Tibial artery (tissue), 4 donors: ENCODE measurements around the gene SHOC2.

Source experiments
- DNase-seq, 2 donors: peaks; one replicate each; pipeline ENCODE4 v3.0.0-alpha.2; 2019
- H3K27ac ChIP-seq, 2 donors: fragments of 200-600 bp; sonication (generic) in 1 of 2; 1 replicate in 1 of 2; 2 replicates in 1 of 2; pipeline ENCODE4 v1.5.1; 2018 to 2019; ENCODE audit warnings: mild to moderate bottlenecking in 1 of 2
- H3K27me3 ChIP-seq, 2 donors: fragments of 200-600 bp; sonication (generic) in 1 of 2; one replicate each; pipeline versions ENCODE4 v1.5.1 to v1.6.0; 2016 to 2019
- H3K36me3 ChIP-seq, 3 donors: fragments of 200-600 bp; sonication (generic) in 2 of 3; one replicate each; pipeline ENCODE4 v1.5.1; 2016 to 2019; ENCODE audit warnings: mild to moderate bottlenecking in 2 of 3
- H3K4me1 ChIP-seq, 4 donors: fragments of 200-600 bp; sonication (generic) in 2 of 4; 1 replicate in 3 of 4; 2 replicates in 1 of 4; pipeline ENCODE4 v1.5.1; 2016 to 2019
- H3K4me3 ChIP-seq, 2 donors: fragments of 200-600 bp; sonication (generic) in 1 of 2; 1 replicate in 1 of 2; 2 replicates in 1 of 2; pipeline ENCODE4 v1.5.1; 2018 to 2019; ENCODE audit warnings: mild to moderate bottlenecking in 2 of 2
- H3K9me3 ChIP-seq, 3 donors: fragments of 200-600 bp; sonication (generic) in 1 of 3; one replicate each; pipeline ENCODE4 v1.5.1; 2016 to 2019
- intact Hi-C: fragments of 100-400 bp; cut with DNase I; formaldehyde crosslinking; loops from one replicate; pipeline ENCODE4 v1.15.0; 2023; ENCODE audit warnings: low total_unique reads
- TF ChIP-seq, protein P1 (sequence below), 2 experiments: fragments of 200-600 bp in 1 of 2; fragments of 450-650 bp in 1 of 2; IDR thresholded peaks; one replicate each; pipeline ENCODE4 v1.5.1; 2017 to 2019; ENCODE audit warnings: antibody characterized with exemption in 2 of 2, mild to moderate bottlenecking in 1 of 2, moderate library complexity in 1 of 2

SHOC2 gene

DNA sequence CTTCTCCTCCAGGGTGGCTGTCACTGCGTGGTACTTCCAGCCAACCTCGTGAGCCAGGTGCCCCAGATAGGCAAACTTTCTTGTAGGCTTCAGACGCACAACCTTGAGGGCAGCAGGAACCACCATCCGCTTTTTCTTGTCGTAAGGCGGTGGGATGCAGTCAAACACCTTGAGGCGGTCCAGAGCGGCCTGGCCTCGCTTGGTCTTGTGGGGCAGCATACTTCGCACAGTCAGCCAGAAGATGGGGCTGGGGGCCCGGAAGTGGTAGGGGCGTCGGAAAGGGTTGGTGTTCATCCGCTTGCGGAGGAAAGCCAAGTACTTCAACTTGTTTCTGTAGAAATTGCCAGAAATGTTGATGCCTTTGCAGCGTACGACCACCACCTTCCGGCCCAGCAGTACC lies 17.4 kb downstream of the SHOC2 start:
- no peak for DNase-seq
- Histone ChIP-seq H3K9me3 (no peaks in the 10 kb centered on the region), H3K27ac (no peak overlapping the region), H3K4me1 (peaks cover 0 to 33% (median 5%) of the 10 kb centered on the region in 4 donors), H3K4me3 (no peak overlapping the region), H3K27me3 (no peaks in the 10 kb centered on the region), H3K36me3 (peaks cover 0 to 7% (median 5%) of the 10 kb centered on the region in 3 donors)
- intact Hi-C loops = no loop called here
- TF ChIP-seq, protein P1, sequence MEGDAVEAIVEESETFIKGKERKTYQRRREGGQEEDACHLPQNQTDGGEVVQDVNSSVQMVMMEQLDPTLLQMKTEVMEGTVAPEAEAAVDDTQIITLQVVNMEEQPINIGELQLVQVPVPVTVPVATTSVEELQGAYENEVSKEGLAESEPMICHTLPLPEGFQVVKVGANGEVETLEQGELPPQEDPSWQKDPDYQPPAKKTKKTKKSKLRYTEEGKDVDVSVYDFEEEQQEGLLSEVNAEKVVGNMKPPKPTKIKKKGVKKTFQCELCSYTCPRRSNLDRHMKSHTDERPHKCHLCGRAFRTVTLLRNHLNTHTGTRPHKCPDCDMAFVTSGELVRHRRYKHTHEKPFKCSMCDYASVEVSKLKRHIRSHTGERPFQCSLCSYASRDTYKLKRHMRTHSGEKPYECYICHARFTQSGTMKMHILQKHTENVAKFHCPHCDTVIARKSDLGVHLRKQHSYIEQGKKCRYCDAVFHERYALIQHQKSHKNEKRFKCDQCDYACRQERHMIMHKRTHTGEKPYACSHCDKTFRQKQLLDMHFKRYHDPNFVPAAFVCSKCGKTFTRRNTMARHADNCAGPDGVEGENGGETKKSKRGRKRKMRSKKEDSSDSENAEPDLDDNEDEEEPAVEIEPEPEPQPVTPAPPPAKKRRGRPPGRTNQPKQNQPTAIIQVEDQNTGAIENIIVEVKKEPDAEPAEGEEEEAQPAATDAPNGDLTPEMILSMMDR (IDR thresholded peaks at IDR 0.05) = no peak

DNA sequence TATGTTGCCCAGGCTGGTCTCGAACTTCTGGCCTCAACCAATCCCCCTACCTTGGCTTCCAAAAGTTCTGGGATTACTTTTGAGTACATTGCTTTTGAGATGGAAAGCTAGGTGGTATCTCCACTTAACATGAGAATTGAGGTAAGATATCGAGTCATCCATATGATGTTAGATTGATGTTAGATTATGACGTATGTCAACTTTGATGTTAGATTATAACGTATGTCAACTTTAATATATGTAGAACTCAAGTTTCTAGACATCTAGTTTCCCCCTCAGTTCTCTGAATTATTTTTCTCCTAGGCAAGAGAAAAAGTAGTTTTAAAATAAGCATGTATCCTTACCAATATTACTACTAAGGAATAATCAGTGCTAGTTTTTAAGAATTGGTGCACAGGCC lies 20.0 kb downstream of the SHOC2 start:
- Histone ChIP-seq H3K9me3 (no peaks in the 10 kb centered on the region), H3K27me3 (no peaks in the 10 kb centered on the region), H3K4me1 (peaks cover 0 to 19% (median 1%) of the 10 kb centered on the region in 4 donors), H3K4me3 (no peak overlapping the region), H3K36me3 (peaks cover 5 to 14% (median 5%) of the 10 kb centered on the region in 3 donors), H3K27ac (no peak overlapping the region)
- TF ChIP-seq, protein P1 (IDR thresholded peaks at IDR 0.05) = no peak
- no peak for DNase-seq
- intact Hi-C loops = no loop called here

DNA sequence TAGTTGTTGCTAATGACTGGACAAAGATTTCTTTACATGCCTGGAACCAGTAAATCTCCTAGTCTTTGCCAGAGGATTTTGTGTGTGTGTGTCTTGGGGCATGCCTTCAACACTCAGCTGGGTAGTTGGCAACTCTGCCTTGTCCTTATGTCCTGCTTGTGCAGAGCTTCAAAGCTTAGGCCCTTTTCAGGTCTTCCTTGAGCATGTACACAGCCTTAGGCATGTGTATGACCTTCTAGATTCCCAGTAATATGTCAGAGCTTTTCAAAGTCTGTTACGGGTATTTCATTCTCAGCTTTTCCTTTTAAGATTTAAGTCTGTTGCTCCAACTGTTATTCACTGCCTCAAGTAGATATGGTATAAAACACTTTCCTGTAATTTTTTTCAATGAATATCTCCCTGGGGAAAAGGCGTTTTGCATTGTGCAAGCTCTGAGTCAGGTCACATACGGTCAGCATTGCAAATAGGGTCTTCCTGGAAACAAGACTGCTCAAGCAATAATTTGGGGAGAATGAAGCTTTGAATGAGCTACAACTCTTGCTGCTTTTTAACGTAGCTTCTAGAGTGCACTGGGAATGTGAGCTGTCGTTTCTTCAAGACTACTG lies 25.5 kb downstream of the SHOC2 start:
- no peak for DNase-seq
- no peak overlapping the region for H3K4me3 ChIP-seq
- intact Hi-C loops = no loop called here
- no peaks in the 10 kb centered on the region for H3K9me3 ChIP-seq
- no peaks in the 10 kb centered on the region for H3K27me3 ChIP-seq
- TF ChIP-seq, protein P1 (IDR thresholded peaks at IDR 0.05) = no peak
- H3K4me1 ChIP-seq = peaks cover 0 to 18% (median 6%) of the 10 kb centered on the region in 4 donors
- no peak overlapping the region for H3K27ac ChIP-seq
- peaks cover 5 to 14% (median 5%) of the 10 kb centered on the region in 3 donors for H3K36me3 ChIP-seq

- H3K4me1 ChIP-seq = peaks cover 0 to 18% (median 6%) of the 10 kb centered on the region in 4 donors
- H3K27ac ChIP-seq = no peak overlapping the region
- H3K36me3 ChIP-seq = peaks cover under 1 to 8% (median 5%) of the 10 kb centered on the region in 3 donors
- DNase-seq = no peak
- no peak overlapping the region for H3K4me3 ChIP-seq
- H3K27me3 ChIP-seq = no peaks in the 10 kb centered on the region
- intact Hi-C loops = no loop called here
- TF ChIP-seq, protein P1 (IDR thresholded peaks at IDR 0.05) = no peak
- H3K9me3 ChIP-seq = no peaks in the 10 kb centered on the region
Observed at GRCh38 chr10:110946496-110946895, 27.1 kb downstream of the SHOC2 start.

- intact Hi-C loops = no loop called here
- DNase-seq = no peak
- TF ChIP-seq, protein P1 (IDR thresholded peaks at IDR 0.05) = no peak
Observed at GRCh38 chr10:110947061-110947595, 27.7 kb downstream of the SHOC2 start.

More at GRCh38 chr10:110947061-110947595, 27.7 kb downstream of the SHOC2 start:
- Histone ChIP-seq H3K36me3 (peaks cover 0 to 5% (median 4%) of the 10 kb centered on the region in 3 donors), H3K27me3 (no peaks in the 10 kb centered on the region), H3K9me3 (no peaks in the 10 kb centered on the region), H3K4me1 (peaks cover 0 to 18% (median 6%) of the 10 kb centered on the region in 4 donors), H3K4me3 (no peak overlapping the region), H3K27ac (no peak overlapping the region)
